H1 (cell line): ENCODE data around the gene MMP17. TPM values are rescaled to one million over a fixed set of nuclear protein-coding genes. Genes with fewer than 3 reads are reported as not detected.

Source experiments
- CTCF ChIA-PET: fragments of 300-600 bp; sonication (Branson Sonifier 250); formaldehyde crosslinking; loops from one replicate; lab custom pipeline; 2021; ENCODE audit not compliant: partially characterized antibody; lab: Charles Lee
- POLR2A ChIA-PET: fragments of 300-600 bp; sonication (Branson Sonifier 250); formaldehyde crosslinking; loops from one replicate; lab custom pipeline; 2021; ENCODE audit warnings: inconsistent platforms; ENCODE audit not compliant: partially characterized antibody; lab: Charles Lee
- DNase-seq, 2 experiments: peaks; one replicate each; pipeline versions ENCODE4 v3.0.0 to v3.0.0-alpha.2; 2010 to 2022; ENCODE audit warnings: low spot score in 2 of 2, low read depth in 1 of 2, mixed read lengths in 1 of 2
- FAIRE-seq: peaks from 2 replicates; lab custom pipeline; 2011; peaks lifted over from hg19 to GRCh38; lab: Jason Lieb, UNC
- H2AFZ ChIP-seq: 2 replicates; pipeline ENCODE4 v1.8.1; 2012; ENCODE audit warnings: low read length, inconsistent platforms
- H2AK5ac ChIP-seq: 2 replicates; pipeline ENCODE4 v1.6.1; 2013; ENCODE audit warnings: low read depth, low read length
- H2BK120ac ChIP-seq: replicated peaks from 2 replicates; pipeline ENCODE3; 2013; ENCODE audit warnings: low read depth, low read length, inconsistent platforms
- H2BK12ac ChIP-seq: 2 replicates; pipeline ENCODE4 v1.6.1; 2013; ENCODE audit warnings: low read depth, low read length
- H2BK15ac ChIP-seq: 2 replicates; pipeline ENCODE4 v1.6.1; 2013; ENCODE audit warnings: low read length
- H2BK20ac ChIP-seq: 2 replicates; pipeline ENCODE4 v1.6.1; 2013; ENCODE audit warnings: low read length
- H2BK5ac ChIP-seq: 2 replicates; pipeline ENCODE4 v1.6.1; 2013; ENCODE audit warnings: low read depth, low read length
- H3K14ac ChIP-seq: 2 replicates; pipeline ENCODE4 v1.6.1; 2013; ENCODE audit warnings: inconsistent platforms; ENCODE audit not compliant: insufficient read length
- H3K18ac ChIP-seq: 2 replicates; pipeline ENCODE4 v1.6.1; 2013; ENCODE audit warnings: low read length; ENCODE audit errors: extremely low read depth
- H3K23ac ChIP-seq: 2 replicates; pipeline ENCODE4 v1.6.1; 2013; ENCODE audit warnings: inconsistent platforms; ENCODE audit not compliant: insufficient read length
- H3K23me2 ChIP-seq: 2 replicates; pipeline ENCODE4 v1.6.1; 2013; ENCODE audit warnings: low read depth, low read length
- H3K27ac ChIP-seq: 2 replicates; pipeline ENCODE4 v1.6.1; 2011; ENCODE audit warnings: low read depth, low read length, inconsistent platforms
- H3K27me3 ChIP-seq, 4 experiments: replicated peaks in 1 of 4; 1 replicate in 1 of 4; 2 replicates in 3 of 4; pipeline versions ENCODE4 v1.6.1 to v1.8.1; 2011 to 2013; ENCODE audit warnings: low read length in 3 of 4, mild to moderate bottlenecking in 3 of 4, inconsistent platforms in 2 of 4, mixed read lengths in 2 of 4, moderate library complexity in 1 of 4; ENCODE audit not compliant: control insufficient read depth in 3 of 4, insufficient read depth in 3 of 4; ENCODE audit errors: extremely low read depth in 1 of 4
- H3K36me3 ChIP-seq, 4 experiments: 2 replicates each; pipeline versions ENCODE4 v1.6.1 to v1.8.1; 2011 to 2013; ENCODE audit warnings: mild to moderate bottlenecking in 4 of 4, low read length in 3 of 4, moderate library complexity in 2 of 4, control low read depth in 1 of 4, inconsistent platforms in 1 of 4; ENCODE audit not compliant: insufficient read depth in 4 of 4, control insufficient read depth in 2 of 4
- H3K4ac ChIP-seq: replicated peaks from 2 replicates; pipeline ENCODE3; 2013; ENCODE audit warnings: low read length, low read depth, mixed read lengths, inconsistent platforms; ENCODE audit not compliant: insufficient read length
- H3K4me1 ChIP-seq, 4 experiments: replicated peaks in 1 of 4; 1 replicate in 1 of 4; 2 replicates in 3 of 4; pipeline versions ENCODE4 v1.6.1 to v1.8.1; 2011 to 2013; ENCODE audit warnings: low read length in 3 of 4, inconsistent platforms in 2 of 4, mixed read lengths in 1 of 4; ENCODE audit not compliant: insufficient read depth in 4 of 4, control insufficient read depth in 3 of 4
- H3K4me2 ChIP-seq, 2 experiments: 2 replicates each; pipeline versions ENCODE4 v1.6.1 to v1.8.1; 2011 to 2013; ENCODE audit warnings: low read depth in 2 of 2, low read length in 2 of 2, control low read depth in 1 of 2, inconsistent platforms in 1 of 2, mild to moderate bottlenecking in 1 of 2; ENCODE audit not compliant: insufficient read depth in 1 of 2
- H3K4me3 ChIP-seq, 4 experiments: fragments of 200-600, 300-600 bp in 1 of 4; sonication (generic), shearing (Covaris generic), sonication (Bioruptor Twin) in 1 of 4; 2 replicates each; pipeline versions ENCODE4 v1.5.1 to v1.8.1; 2011 to 2016; ENCODE audit warnings: low read length in 4 of 4, low read depth in 3 of 4, control low read depth in 2 of 4, inconsistent platforms in 2 of 4, mild to moderate bottlenecking in 2 of 4, mixed read lengths in 1 of 4, moderate library complexity in 1 of 4; ENCODE audit not compliant: insufficient read depth in 2 of 4; ENCODE audit errors: extremely low read depth in 1 of 4
- H3K56ac ChIP-seq: replicated peaks from 2 replicates; pipeline ENCODE3; 2013; ENCODE audit warnings: low read depth, mild to moderate bottlenecking, mixed read lengths, low read length, inconsistent platforms; ENCODE audit not compliant: insufficient read length
- H3K79me1 ChIP-seq: 2 replicates; pipeline ENCODE4 v1.6.1; 2013; ENCODE audit warnings: low read depth, low read length, control low read depth
- H3K79me2 ChIP-seq, 2 experiments: 2 replicates each; pipeline versions ENCODE4 v1.6.1 to v1.8.1; 2012 to 2013; ENCODE audit warnings: low read length in 2 of 2, mild to moderate bottlenecking in 2 of 2, inconsistent platforms in 1 of 2; ENCODE audit not compliant: insufficient read depth in 2 of 2, control insufficient read depth in 1 of 2
- H3K9ac ChIP-seq, 4 experiments: replicated peaks in 1 of 4; 1 replicate in 1 of 4; 2 replicates in 3 of 4; pipeline versions ENCODE4 v1.6.1 to v1.8.1; 2011 to 2013; ENCODE audit warnings: low read depth in 3 of 4, low read length in 3 of 4, control low read depth in 2 of 4, mild to moderate bottlenecking in 2 of 4, moderate library complexity in 2 of 4, inconsistent platforms in 1 of 4; ENCODE audit errors: extremely low read depth in 1 of 4
- H3K9me3 ChIP-seq, 2 experiments: 2 replicates each; pipeline versions ENCODE4 v1.6.1 to v1.8.1; 2012 to 2013; ENCODE audit warnings: mild to moderate bottlenecking in 2 of 2, moderate library complexity in 2 of 2, control low read depth in 1 of 2, inconsistent platforms in 1 of 2, low read depth in 1 of 2, low read length in 1 of 2, mixed read lengths in 1 of 2; ENCODE audit not compliant: insufficient read depth in 2 of 2
- H4K20me1 ChIP-seq, 2 experiments: replicated peaks in 1 of 2; 2 replicates each; pipeline versions ENCODE3 to v1.8.1; 2011 to 2013; ENCODE audit warnings: inconsistent platforms in 2 of 2, low read length in 2 of 2, mild to moderate bottlenecking in 1 of 2; ENCODE audit not compliant: insufficient read depth in 2 of 2, control insufficient read depth in 1 of 2
- H4K5ac ChIP-seq: 2 replicates; pipeline ENCODE4 v1.6.1; 2013; ENCODE audit warnings: low read length, low read depth, mixed read lengths, inconsistent platforms; ENCODE audit not compliant: insufficient read length
- H4K8ac ChIP-seq: 2 replicates; pipeline ENCODE4 v1.8.0; 2013; ENCODE audit warnings: mild to moderate bottlenecking, moderate library complexity, low read length, inconsistent platforms; ENCODE audit not compliant: insufficient read depth; ENCODE audit errors: extremely low read depth
- H4K91ac ChIP-seq: replicated peaks from 2 replicates; pipeline ENCODE3; 2013; ENCODE audit warnings: low read length, mixed read lengths, inconsistent platforms; ENCODE audit not compliant: insufficient read length
- KDM4A ChIP-seq: IDR thresholded peaks from one replicate; pipeline ENCODE4 v1.7.1; 2012; ENCODE audit warnings: low read depth, mild to moderate bottlenecking, moderate library complexity, low read length, inconsistent platforms; ENCODE audit not compliant: severe bottlenecking
- SAP30 ChIP-seq: fragments of 300-600 bp; sonication (generic); IDR thresholded peaks from 2 replicates; pipeline ENCODE4 v1.7.1; 2012; ENCODE audit warnings: low read length, moderate library complexity, mild to moderate bottlenecking, inconsistent platforms; ENCODE audit not compliant: insufficient read depth, insufficient replicate concordance
- WGBS, 2 experiments: shearing (Covaris generic) in 1 of 2; methylation state at CpG; one replicate each; pipeline versions ENCODE4 v1.1.6 to v1.1.7; 2013 to 2015; ENCODE audit warnings: low lambda C conversion rate in 2 of 2, mixed read lengths in 2 of 2, inconsistent platforms in 1 of 2, low coverage in 1 of 2, missing lambda C conversion rate in 1 of 2; ENCODE audit not compliant: insufficient replicate concordance in 2 of 2, insufficient coverage in 1 of 2, insufficient read length in 1 of 2; ENCODE audit errors: extremely low coverage in 1 of 2, missing lambda C conversion rate in 1 of 2; 5-methylcytosine and 5-hydroxymethylcytosine counted together
- polyA plus RNA-seq, 7 experiments: library from polyadenylated mRNA; depleted of rRNA in 3 of 7; stranded (reverse) in 5 of 7; unstranded in 2 of 7; fragments of >200 nt in 5 of 7; fragments of 200-250 nt in 2 of 7; gene quantifications; 1 replicate in 5 of 7; 2 replicates in 1 of 7; 4 replicates in 1 of 7; pipeline versions ENCODE4 v1.2.1 to v1.2.3, GENCODE V29; 2011 to 2013; ENCODE audit warnings: missing spikeins in 2 of 7, mixed read lengths in 2 of 7
- total RNA-seq: library from RNA; stranded (reverse); fragmentation: NEBNext Ultra II Directional; extraction: Animal tissue kit (Norgen Biotek cat#: 25700); gene quantifications from 2 replicates; pipeline ENCODE4 v1.2.1, GENCODE V29; 2021

Gene MMP17
- total and polyA plus RNA-seq, 2 of the 8 experiments (the other 6 are each of a cell fraction or from before 2014, with no cell fraction given), result 41.3 to 53.8 TPM

GRCh38 chr12:131841547-131841946 lies 13.4 kb downstream of the MMP17 start:
- no peak overlapping the region for H2BK5ac ChIP-seq
- no peak overlapping the region for H2BK15ac ChIP-seq
- H3K79me2 ChIP-seq, result no peaks in the 10 kb centered on the region
- no peaks in the 10 kb centered on the region for H3K9me3 ChIP-seq
- H4K5ac ChIP-seq, result no peak overlapping the region
- H4K8ac ChIP-seq, result no peak overlapping the region
- H3K56ac ChIP-seq, result no peak overlapping the region
- H3K4me1 ChIP-seq, result no peaks in the 10 kb centered on the region
- H2BK12ac ChIP-seq, result no peak overlapping the region
- H2AK5ac ChIP-seq, result no peak overlapping the region
- no peak overlapping the region for H3K4me3 ChIP-seq
- no peak overlapping the region for H3K23ac ChIP-seq
- no peak for TF ChIP-seq SAP30
- no peak for TF ChIP-seq KDM4A
- peaks cover 2 to 38% (median 10%) of the 10 kb centered on the region in 4 experiments; a peak in 6 of 8 replicates for H3K36me3 ChIP-seq
- ChIA-PET CTCF (no interaction called here), POLR2A (interaction anchor here (0.6 kb wide), 2 partner anchors 59 to 70 kb away, joined by 3 to 4 read pairs; no protein-coding TSS in a partner anchor)
- peaks cover 0 to 12% of the 10 kb centered on the region in 2 experiments for H4K20me1 ChIP-seq
- H3K14ac ChIP-seq, result no peak overlapping the region
- 96% methylated on average over 20 of the region's 22 CpGs; no CpG with 5 or more reads in 1 of the 2 experiments for WGBS, 2 experiments
- DNase-seq (no peak), FAIRE-seq (no peak)
- no peak overlapping the region for H2BK20ac ChIP-seq
- H3K79me1 ChIP-seq, result no peaks in the 10 kb centered on the region
- no peak overlapping the region for H3K9ac ChIP-seq
- H3K18ac ChIP-seq, result no peak overlapping the region
- H3K27me3 ChIP-seq, result no peaks in the 10 kb centered on the region
- H2AFZ ChIP-seq, result no peak overlapping the region
- no peak overlapping the region for H3K4ac ChIP-seq
- H2BK120ac ChIP-seq, result no peak overlapping the region
- no peaks in the 10 kb centered on the region for H3K23me2 ChIP-seq
- no peak overlapping the region for H3K4me2 ChIP-seq
- no peak overlapping the region for H4K91ac ChIP-seq
- no peak overlapping the region for H3K27ac ChIP-seq
